GM12872 (cell line): ENCODE data around the gene APAF1.

Source experiments
- TF ChIP-seq, protein P1 (sequence below): IDR thresholded peaks from 3 replicates; pipeline ENCODE4 v1.5.1; 2011; ENCODE audit warnings: low read depth, mild to moderate bottlenecking, low read length, moderate library complexity; ENCODE audit not compliant: insufficient read depth

APAF1 gene

GRCh38 chr12:98635657-98636323, 9.3 kb upstream of the APAF1 start:
- TF ChIP-seq, protein P1, sequence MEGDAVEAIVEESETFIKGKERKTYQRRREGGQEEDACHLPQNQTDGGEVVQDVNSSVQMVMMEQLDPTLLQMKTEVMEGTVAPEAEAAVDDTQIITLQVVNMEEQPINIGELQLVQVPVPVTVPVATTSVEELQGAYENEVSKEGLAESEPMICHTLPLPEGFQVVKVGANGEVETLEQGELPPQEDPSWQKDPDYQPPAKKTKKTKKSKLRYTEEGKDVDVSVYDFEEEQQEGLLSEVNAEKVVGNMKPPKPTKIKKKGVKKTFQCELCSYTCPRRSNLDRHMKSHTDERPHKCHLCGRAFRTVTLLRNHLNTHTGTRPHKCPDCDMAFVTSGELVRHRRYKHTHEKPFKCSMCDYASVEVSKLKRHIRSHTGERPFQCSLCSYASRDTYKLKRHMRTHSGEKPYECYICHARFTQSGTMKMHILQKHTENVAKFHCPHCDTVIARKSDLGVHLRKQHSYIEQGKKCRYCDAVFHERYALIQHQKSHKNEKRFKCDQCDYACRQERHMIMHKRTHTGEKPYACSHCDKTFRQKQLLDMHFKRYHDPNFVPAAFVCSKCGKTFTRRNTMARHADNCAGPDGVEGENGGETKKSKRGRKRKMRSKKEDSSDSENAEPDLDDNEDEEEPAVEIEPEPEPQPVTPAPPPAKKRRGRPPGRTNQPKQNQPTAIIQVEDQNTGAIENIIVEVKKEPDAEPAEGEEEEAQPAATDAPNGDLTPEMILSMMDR = no peak

DNA sequence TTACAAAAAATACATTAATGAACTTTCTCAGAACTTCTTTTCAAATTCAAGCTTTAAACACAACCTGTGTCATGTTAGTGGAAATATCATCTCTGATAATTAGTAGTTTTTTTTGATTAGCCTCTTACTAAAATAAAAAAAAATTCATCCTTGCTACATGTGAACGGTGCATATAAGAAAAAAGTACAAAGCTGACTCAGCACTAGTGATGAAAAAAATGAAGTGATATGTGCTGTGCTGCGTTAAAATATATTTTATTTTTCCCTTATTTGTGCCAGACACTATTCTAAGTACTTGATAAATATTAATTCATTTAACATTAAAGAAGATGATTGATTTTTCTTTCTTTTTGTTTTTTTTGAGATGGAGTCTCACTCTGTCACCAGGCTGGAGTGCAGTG, 8.0 kb upstream of the APAF1 start:
- TF ChIP-seq, protein P1 = no peak

DNA sequence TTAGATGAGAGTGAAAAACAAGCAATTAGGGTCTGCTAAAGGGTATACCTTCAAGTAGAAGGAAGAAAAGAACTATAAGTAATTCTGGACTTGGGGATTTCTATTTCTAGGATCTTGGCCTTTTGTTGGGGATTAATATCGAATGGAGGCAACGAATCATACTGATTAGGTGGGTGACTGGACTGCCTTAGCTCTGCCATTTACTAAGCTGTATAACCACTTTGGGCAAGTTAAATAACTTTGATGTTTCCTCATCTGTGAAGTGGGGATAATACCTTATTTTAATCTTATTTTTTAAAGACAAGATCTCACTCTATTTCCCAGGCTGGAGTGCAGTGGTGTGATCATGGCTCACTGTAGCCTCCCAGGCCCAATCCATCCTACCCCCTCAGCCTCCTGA, 7.1 kb upstream of the APAF1 start:
- TF ChIP-seq, protein P1 = no peak

- TF ChIP-seq, protein P1 = no peak
These were observed 5.6 kb upstream of the APAF1 start for GRCh38 chr12:98639491-98639890.

GRCh38 chr12:98644433-98644711, 718 bp upstream of the APAF1 start:
- TF ChIP-seq, protein P1 = 0 out of 3 replicates have a peak, but pooled peaks have one; percentile 22

GRCh38 chr12:98645572-98646067, 530 bp downstream of the APAF1 start:
- TF ChIP-seq, protein P1 = 0 out of 3 replicates have a peak, but pooled peaks have one; percentile 13

DNA sequence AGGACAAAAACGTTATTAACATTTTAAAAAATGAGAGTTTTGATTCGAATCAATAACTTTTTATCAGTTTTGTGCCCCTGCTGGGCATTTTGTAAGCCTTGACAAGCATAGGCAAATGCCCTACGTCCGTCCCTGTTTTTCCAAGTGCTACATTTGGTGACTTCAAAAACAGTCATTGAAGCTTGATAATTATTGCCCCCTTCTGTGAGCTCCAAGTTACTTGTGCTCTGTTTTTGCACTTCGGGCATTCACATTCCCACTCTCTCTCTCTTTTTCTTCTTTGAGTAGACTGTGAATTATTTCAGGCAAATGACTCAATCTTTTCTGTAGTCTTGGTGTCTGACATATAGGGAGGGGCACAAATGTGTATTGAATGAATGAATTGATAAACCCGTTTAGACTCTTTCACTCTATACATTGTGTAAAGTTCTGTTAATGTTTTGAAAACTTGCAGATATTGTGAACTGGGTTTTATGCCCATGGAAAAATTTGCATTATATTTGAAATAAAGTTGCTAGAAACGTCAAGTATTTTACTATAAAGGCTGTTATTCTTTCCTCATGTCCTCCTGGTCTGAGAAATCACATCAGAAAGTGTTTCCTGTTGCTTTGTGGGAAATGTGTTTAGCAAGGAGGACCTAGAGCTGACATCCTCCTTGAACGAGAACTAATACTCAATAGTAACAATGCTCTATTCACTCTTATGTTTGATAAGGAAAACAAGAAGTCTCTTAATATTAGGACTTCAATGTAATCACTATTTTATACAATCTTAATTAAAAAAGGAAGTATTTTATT, 1.4 kb downstream of the APAF1 start:
- TF ChIP-seq, protein P1 = peak; percentile 27; the same call in 1 of the 3 replicates
